Stimulated activated CD4-positive, alpha-beta T cell treated with anti-CD3 and anti-CD28 coated beads, Interleukin-12 subunit alpha, Interleukin-12 subunit beta, amount 100 ng/mL, for 24 hours (primary cell): ENCODE measurements around the gene AREL1.

Source experiments
- DNase-seq, 2 experiments: peaks; one replicate each; pipeline ENCODE4 v3.0.0-alpha.2; 2020; ENCODE audit warnings: low read depth in 2 of 2

AREL1 gene

GRCh38 chr14:74698465-74698864 is 14.4 kb downstream of the AREL1 start:
- DNase-seq, result no peak

DNA sequence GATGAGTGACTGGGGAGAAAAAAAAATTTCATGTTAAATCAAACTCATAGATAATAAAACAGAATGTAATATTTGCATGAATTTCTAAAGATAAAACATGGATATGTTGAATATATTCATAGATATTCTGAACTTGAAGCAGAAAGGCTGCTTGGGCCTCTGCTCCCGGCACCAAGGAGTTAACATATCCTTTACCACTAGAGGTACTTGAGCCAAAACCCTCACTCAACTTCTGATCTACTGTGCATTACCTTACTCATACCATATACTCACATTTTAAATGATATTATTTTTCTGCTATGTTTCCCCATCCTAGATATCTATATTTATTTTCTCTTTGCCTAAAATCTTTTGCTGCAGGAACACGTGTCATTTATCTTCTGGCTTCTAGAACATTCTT is 14.9 kb downstream of the AREL1 start:
- DNase-seq, result no peak

DNA sequence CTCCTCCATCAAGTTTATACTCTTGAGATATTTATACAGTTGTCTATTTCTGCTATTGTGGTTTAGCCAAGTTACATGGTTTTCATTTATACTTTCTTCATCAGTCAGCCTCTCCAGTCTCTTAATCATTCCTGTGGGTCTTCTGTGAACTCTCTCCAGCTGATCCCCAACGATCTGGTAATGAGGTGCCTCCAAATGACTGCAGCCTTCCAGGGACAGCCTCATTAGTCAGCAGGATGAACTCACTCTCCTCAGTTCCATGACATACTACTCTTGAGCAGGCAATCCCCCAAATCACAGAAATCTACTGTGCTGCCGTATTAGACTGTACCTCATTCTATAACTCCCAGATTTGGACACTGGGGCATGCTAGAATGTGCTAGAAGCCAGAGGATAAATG is 15.3 kb downstream of the AREL1 start:
- no peak for DNase-seq

DNA sequence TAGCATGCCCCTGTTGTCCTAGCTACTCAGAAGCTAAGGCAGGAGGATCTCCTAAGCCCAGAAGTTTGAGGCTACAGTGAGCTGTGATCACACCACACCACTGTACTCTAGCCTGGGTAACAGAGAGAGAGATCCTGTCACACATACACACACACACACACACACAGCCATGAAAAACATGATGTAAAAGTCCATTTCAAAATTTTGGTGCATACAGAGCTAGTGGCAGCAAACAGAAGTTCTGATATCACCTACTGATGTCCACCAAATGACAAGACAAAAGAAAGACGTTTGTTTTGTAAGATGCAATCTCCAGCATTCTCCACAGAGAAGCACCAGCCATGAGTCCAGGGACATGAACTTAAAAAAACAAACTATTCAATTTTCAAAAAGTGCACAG is 15.9 kb downstream of the AREL1 start:
- no peak for DNase-seq

DNA sequence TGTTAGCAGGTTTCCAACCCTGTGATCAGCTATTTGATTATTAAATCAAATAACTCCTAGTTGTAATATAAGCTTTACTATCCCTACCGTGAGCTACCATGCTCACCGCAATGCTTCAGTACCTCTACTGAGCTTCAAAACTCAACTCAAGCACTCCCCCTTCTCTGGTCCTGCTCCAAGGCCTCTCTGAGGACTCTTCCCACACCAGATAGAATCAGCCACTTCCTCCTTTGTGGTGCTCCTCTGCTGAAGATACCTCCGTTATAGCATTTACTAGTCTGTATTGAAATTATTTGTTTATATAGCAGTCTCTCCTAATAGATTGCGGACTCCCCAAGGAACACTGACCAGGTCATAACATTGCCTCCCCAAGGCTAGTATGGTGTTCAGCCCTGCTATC is 17.5 kb downstream of the AREL1 start:
- DNase-seq, result no peak

- no peak for DNase-seq
These were observed 19.7 kb downstream of the AREL1 start for GRCh38 chr14:74693191-74693590.

GRCh38 chr14:74691456-74691855 is 21.4 kb downstream of the AREL1 start:
- DNase-seq, result no peak

GRCh38 chr14:74685921-74686678 is 26.8 kb downstream of the AREL1 start:
- DNase-seq, result no peak

DNA sequence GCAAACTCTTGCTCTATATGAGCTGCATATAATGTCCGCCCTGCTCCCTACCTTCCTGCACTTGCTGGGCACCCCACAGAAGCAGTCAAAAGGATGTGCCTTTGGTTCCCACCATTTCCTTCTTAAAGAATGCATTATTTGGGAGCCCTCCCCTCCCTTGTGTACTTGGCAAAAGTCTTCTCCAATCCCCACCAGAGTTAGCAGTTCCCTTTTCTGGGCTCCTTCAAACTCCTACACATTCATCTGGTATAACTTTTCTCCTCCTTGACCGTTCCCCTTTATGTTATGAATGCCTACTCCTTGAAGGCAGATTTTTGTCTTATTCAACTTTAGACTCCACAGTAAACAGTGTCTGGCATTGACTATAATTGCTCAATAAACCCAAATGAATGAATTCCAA is 27.8 kb downstream of the AREL1 start:
- no peak for DNase-seq

GRCh38 chr14:74684434-74684833 is 28.4 kb downstream of the AREL1 start:
- no peak for DNase-seq

DNA sequence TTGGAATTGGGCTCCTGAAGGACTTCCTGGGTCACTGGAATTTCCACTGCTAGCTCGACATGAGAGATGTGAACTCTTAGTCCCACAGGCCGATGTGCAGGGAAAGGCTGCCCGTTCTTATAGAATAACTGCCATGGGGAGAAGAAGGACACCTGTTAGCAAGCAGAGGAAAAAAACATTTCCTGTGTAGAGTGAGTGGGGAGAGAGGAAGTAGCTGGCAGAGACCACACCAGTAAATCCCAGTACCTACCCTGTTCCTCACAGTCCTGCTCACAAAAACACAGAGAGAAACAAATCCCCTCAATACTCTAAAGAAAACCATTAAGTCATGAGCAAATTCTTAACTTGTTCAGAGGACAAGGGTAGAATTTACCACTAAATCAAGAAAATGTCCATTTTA is 29.5 kb downstream of the AREL1 start:
- DNase-seq, result no peak

DNA sequence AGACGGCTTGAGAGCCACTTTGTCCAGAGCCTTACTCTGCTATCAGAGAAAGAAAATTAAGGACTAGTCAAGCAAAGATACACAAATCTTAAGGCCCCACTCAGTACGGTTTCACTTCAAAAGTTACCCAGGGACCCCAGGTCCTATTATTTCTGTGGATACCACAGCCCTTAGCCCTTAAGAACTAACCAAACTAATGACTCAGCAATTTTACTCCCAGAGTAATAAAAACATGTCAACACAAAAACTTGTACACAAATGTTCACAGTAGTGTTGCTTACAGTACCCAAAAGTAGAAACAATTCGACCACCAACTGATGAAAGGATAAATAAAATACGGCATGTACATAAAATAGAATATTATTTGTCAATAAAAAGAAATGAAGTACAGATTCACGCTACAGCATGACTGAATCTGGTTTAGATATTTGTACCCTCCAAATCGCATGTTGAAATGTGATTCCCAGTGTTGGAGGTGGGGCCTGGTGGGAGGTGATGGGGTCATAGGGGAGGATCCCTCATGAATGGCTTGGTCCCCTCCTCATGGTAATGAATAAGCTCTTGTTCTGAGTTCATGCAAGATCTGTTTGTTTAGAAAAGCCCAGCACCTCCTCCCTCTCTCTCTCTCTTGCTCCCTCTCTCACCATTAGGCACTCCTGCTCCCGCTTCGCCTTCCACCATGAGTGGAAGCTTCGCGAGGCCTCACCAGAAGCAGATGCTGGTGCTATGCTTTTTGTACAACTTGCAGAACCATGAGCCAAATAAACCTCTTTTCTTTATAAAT is 30.5 kb downstream of the AREL1 start:
- no peak for DNase-seq

DNA sequence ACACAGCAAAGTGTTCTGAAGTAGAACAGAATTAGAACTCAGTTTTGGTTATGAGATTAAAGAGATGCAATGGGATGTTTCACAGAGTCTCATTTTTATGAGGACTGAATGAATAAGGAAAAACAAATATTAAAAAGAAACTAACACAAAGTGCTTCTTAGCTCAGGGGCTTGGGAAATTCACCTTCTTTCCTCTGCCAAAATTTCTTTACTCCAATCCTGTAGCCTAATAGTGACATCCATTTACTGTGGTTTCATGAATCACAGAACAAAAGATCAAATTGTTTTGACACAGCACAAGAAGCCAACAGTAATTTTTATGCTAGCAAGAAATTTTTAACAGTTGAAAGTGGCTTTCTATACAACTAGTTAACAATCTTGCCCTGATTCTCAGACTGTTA is 37.7 kb downstream of the AREL1 start:
- DNase-seq, result no peak

DNA sequence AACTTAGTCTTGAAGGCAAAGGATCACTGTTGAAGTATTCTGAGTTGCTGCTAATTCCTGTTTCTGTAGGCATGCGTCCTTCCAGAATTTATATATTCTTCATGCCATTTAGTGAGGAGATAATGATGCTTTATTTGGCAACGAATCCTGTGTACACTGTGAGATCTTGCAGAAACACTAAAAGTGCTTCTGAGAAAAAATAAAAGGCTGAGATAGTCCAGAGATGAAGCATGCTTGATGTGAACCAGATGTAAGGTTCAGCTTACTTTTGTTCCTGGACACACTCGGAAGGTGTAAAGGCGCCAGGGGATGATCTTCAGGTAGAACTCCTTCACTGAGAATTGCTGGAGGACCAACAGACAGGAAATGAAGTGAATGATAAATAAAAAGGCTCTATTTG is 39.1 kb downstream of the AREL1 start:
- no peak for DNase-seq

DNA sequence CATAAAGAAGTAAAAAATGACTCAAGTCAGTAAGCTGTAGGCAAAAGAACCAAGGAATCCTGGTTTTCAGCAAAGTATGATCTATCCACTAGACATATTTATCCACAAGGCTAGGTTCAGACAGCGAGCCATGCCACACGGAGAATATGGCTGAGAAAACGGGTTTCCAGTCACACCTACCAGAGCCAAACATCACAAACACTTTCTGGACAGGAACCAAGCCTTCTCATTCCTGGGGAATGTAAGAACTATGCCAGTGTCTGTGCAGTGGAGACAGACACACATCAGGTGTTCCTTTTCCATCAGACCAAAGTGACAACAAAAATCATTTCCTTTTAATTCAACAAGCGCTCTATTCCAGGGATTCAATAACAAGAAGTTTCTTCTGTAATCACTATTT is 41.1 kb downstream of the AREL1 start:
- DNase-seq, result no peak

DNA sequence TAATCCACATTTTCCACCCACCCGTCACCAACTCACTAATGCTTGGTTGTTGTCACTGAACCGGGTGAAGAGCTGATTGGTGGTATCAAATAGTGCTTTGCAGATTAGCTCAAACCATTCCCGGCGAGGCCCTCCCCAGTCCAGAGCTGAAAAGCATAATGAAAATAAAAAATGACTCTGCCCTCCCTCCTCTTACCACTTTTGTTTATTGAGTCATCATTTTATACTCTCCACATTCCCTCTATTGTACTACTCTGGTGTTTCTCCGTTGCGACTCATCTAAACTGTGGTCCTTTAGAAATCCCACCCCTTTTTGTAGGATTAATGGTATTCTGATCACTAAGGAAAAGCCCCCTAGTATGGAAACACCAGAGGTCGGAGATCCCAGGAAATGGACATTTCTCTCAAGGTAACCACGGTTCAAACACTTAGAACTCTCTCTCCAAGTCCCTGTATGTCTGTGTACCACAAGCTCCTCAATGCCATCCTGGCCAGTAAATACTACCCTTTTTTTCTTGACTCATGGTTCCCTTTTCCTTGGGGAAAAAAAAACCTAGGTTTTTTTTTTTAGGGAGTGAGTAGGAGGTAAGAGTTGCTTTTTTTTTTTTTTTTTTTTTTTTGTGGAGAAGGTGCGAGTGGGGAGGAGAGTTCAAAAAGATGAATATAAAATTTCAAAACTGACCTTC is 42.0 kb downstream of the AREL1 start:
- no peak for DNase-seq

DNA sequence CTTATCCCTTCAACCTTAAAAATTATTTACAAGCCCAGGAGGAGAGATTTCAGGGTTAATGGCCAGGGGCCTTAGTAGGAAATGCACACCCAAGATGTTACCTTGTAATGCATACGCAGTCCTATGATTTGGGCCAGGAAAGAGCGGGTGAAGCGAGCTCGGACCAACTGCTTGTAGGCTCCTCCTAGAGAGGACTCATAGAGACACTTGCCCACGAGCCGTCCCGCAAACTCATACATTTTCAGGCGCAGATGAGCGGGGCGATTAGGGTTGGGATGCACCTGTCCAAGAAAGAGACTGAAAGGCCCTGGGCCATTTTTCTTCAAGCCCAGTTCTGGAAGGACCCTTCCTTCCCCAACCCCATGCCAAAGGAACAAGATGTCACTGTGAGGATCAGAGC is 43.0 kb downstream of the AREL1 start:
- no peak for DNase-seq

DNA sequence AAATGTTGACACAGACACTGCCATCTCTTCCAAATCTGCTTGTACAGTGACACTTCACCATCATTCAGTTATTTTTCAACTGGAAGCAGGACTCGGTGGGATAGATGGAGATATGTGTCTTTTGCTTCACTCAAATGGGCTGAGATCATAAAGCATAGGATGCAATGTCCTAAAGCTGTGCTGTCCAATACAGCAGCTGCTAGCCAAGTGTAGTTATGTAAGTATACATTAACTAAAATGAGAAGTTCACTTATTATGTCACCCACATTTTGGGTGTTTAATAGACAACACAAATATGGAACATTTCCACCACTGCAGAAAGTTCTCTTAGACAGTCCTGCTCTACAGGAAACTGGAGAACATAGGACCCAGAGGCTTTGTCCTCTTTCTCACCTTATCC is 43.6 kb downstream of the AREL1 start:
- no peak for DNase-seq

- DNase-seq, result no peak
These were observed 45.1 kb downstream of the AREL1 start for GRCh38 chr14:74667758-74668157.

GRCh38 chr14:74664717-74665116 is 48.2 kb downstream of the AREL1 start:
- no peak for DNase-seq

DNA sequence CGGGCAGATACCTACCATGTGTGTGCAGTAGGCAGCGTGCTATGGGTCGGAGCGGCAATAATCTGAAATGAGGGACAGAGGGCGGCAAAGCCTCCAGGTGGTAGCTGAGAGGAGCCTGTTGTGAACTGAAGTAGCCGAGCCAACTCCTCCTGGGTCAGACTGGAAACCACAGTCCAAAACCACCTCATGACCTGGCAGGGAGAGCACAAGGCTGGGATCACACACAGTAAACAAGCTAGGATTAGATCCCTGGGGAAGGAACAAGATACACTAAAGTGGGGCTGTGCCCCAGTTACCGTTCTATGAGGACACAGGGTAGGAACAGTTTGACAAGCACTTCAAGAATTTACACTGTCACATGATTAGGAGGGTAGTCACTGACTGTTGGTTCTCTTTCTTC is 49.0 kb downstream of the AREL1 start:
- DNase-seq, result no peak

DNA sequence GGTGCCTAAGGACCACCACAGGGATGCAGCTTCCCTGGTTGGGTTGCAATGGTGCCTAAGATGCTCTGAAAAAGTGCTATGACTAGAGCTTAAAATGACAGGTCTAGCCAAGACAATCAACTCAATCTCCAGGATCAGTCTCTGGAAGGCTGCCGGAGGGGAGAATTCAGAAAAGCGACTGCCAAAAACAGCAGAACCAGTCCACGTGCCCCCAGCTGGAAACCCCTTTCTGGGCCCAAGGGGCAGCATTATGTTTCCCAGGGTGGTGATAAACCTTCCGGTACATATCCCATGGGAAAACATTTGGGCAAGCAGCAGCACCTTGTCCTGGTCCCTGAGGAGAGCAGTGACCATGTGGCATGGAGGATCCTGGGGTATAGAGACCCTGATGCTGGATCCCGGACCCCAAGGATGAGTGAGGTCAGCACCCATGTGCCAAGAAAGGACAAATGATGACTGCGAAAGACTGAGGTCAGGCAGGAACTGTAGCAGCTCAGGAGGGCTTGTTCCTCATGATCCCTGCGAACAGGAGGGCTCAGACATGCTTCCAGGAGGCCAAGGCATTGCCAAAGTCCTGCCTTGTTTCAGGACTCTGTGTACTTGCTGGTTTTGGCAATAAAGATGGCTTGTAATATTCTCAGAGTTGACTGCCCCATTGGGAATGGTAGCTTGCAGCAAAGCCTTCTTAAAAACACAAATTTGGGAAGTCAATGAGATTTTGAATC is 51.0 kb downstream of the AREL1 start:
- no peak for DNase-seq
